IMR-90 (cell line): Measurements from ENCODE around the gene PSMC5. TPM values are rescaled to one million over a fixed set of nuclear protein-coding genes. Genes with fewer than 3 reads are reported as not detected.

Experiments
- ATAC-seq: fragments of 200-7000 bp; cut with Tn5 transposase; 2 replicates; pipeline ENCODE4 v1.9.1; 2020; ENCODE audit warnings: low read depth, mild to moderate bottlenecking, moderate library complexity
- BruUV-seq: library from RNA; stranded (reverse); fragments of 400-500 nt; replicated peaks from 2 replicates; lab custom pipeline; 2021; lab: Mats Ljungman, UMichigan
- CTCF ChIA-PET: fragments of 300-600 bp; formaldehyde crosslinking; extraction: SDS; loops from one replicate; lab custom pipeline; 2021; ENCODE audit warnings: antibody characterized with exemption; lab: Yijun Ruan, JAX
- POLR2A ChIA-PET: fragments of 300-600 bp; sonication (Branson Sonifier 250); formaldehyde crosslinking; loops from one replicate; lab custom pipeline; 2022; ENCODE audit warnings: antibody characterized with exemption; ENCODE audit not compliant: unreplicated experiment; lab: Charles Lee
- DNase-seq: peaks from one replicate; pipeline ENCODE4 v3.0.0; 2013
- H2AFZ ChIP-seq: replicated peaks from 2 replicates; pipeline ENCODE3; 2013; ENCODE audit warnings: low read length, mild to moderate bottlenecking; ENCODE audit not compliant: poor library complexity
- H2AK5ac ChIP-seq: 2 replicates; pipeline ENCODE4 v1.6.1; 2013; ENCODE audit warnings: low read depth, low read length, inconsistent platforms
- H2AK9ac ChIP-seq: replicated peaks from 2 replicates; pipeline ENCODE3; 2013; ENCODE audit warnings: mild to moderate bottlenecking, low read depth, low read length, moderate library complexity; ENCODE audit not compliant: poor library complexity
- H2BK120ac ChIP-seq: 2 replicates; pipeline ENCODE4 v1.6.1; 2013; ENCODE audit warnings: low read depth, low read length, inconsistent platforms
- H2BK15ac ChIP-seq: 3 replicates; pipeline ENCODE4 v1.6.1; 2013; ENCODE audit warnings: low read depth, low read length, inconsistent platforms
- H2BK20ac ChIP-seq: 2 replicates; pipeline ENCODE4 v1.6.1; 2013; ENCODE audit warnings: low read depth, mild to moderate bottlenecking, inconsistent platforms, low read length, moderate library complexity
- H2BK5ac ChIP-seq: 2 replicates; pipeline ENCODE4 v1.6.1; 2013; ENCODE audit warnings: mild to moderate bottlenecking, low read depth, low read length, inconsistent platforms; ENCODE audit not compliant: poor library complexity, severe bottlenecking
- H3K14ac ChIP-seq: replicated peaks from 2 replicates; pipeline ENCODE4 v1.6.1; 2013; ENCODE audit warnings: low read depth, low read length, inconsistent platforms
- H3K18ac ChIP-seq: 2 replicates; pipeline ENCODE4 v1.6.1; 2013; ENCODE audit warnings: low read depth, low read length, control low read depth
- H3K23ac ChIP-seq: 2 replicates; pipeline ENCODE4 v1.6.1; 2013; ENCODE audit warnings: low read depth, low read length, inconsistent platforms
- H3K27ac ChIP-seq: 2 replicates; pipeline ENCODE4 v1.5.1; 2013; ENCODE audit warnings: mild to moderate bottlenecking, control low read depth, low read length; ENCODE audit not compliant: insufficient read depth
- H3K27me3 ChIP-seq: 2 replicates; pipeline ENCODE4 v1.6.1; 2013; ENCODE audit warnings: low read length; ENCODE audit not compliant: control insufficient read depth, insufficient read depth
- H3K36me3 ChIP-seq: 2 replicates; pipeline ENCODE4 v1.6.1; 2013; ENCODE audit warnings: low read length, mixed read lengths; ENCODE audit not compliant: control insufficient read depth, insufficient read depth
- H3K4ac ChIP-seq: 2 replicates; pipeline ENCODE4 v1.6.1; 2013; ENCODE audit warnings: low read depth, low read length, inconsistent platforms
- H3K4me1 ChIP-seq: 2 replicates; pipeline ENCODE4 v1.6.1; 2013; ENCODE audit warnings: low read length, mixed read lengths; ENCODE audit not compliant: control insufficient read depth, insufficient read depth
- H3K4me2 ChIP-seq: 2 replicates; pipeline ENCODE4 v1.6.1; 2013; ENCODE audit warnings: low read depth, mild to moderate bottlenecking, control low read depth, low read length, moderate library complexity
- H3K4me3 ChIP-seq: 2 replicates; pipeline ENCODE4 v1.5.1; 2013; ENCODE audit warnings: low read depth, mild to moderate bottlenecking, control low read depth, low read length, moderate library complexity; ENCODE audit not compliant: insufficient read depth
- H3K56ac ChIP-seq: 2 replicates; pipeline ENCODE4 v1.6.1; 2013; ENCODE audit warnings: low read length, inconsistent platforms; ENCODE audit not compliant: insufficient read depth; ENCODE audit errors: extremely low read depth
- H3K79me1 ChIP-seq, 2 experiments: 2 replicates each; pipeline ENCODE4 v1.6.1; 2013; ENCODE audit warnings: low read length in 2 of 2, inconsistent platforms in 1 of 2, low read depth in 1 of 2
- H3K9ac ChIP-seq: 2 replicates; pipeline ENCODE4 v1.6.1; 2013; ENCODE audit warnings: low read depth, low read length, control low read depth
- H3K9me1 ChIP-seq: 2 replicates; pipeline ENCODE4 v1.6.1; 2013; ENCODE audit warnings: low read length, inconsistent platforms; ENCODE audit not compliant: insufficient read depth
- H3K9me3 ChIP-seq: 2 replicates; pipeline ENCODE4 v1.6.1; 2013; ENCODE audit warnings: low read length; ENCODE audit not compliant: control insufficient read depth, insufficient read depth
- H4K20me1 ChIP-seq: 2 replicates; pipeline ENCODE4 v1.6.1; 2013; ENCODE audit warnings: low read length, inconsistent platforms; ENCODE audit not compliant: insufficient read depth
- H4K5ac ChIP-seq: 2 replicates; pipeline ENCODE4 v1.6.1; 2013; ENCODE audit warnings: mild to moderate bottlenecking, low read depth, low read length, control low read depth
- H4K8ac ChIP-seq, 2 experiments: 2 replicates each; pipeline ENCODE4 v1.6.1; 2013; ENCODE audit warnings: low read depth in 2 of 2, low read length in 2 of 2, control low read depth in 1 of 2, inconsistent platforms in 1 of 2
- H4K91ac ChIP-seq: 2 replicates; pipeline ENCODE4 v1.6.1; 2013; ENCODE audit warnings: low read depth, low read length, inconsistent platforms; ENCODE audit not compliant: insufficient read depth
- POLR2A ChIP-seq: IDR thresholded peaks from 2 replicates; pipeline ENCODE4 v1.6.1; 2012; ENCODE audit warnings: mild to moderate bottlenecking, low read depth, low read length
- WGBS, 2 experiments: methylation state at CpG; one replicate each; pipeline versions ENCODE4 v1.1.5 to v1.1.7; 2013; ENCODE audit warnings: missing lambda C conversion rate in 2 of 2; ENCODE audit not compliant: insufficient read length in 1 of 2; ENCODE audit errors: extremely low coverage in 2 of 2; 5-methylcytosine and 5-hydroxymethylcytosine counted together
- dilution Hi-C: fragments of 300-500 bp; cut with HindIII; formaldehyde crosslinking; loops from one replicate; pipeline ENCODE4 v1.14.3; 2018; ENCODE audit warnings: low sequenced_read_pairs; ENCODE audit not compliant: unreplicated experiment
- in situ Hi-C: fragments of 300-500 bp; cut with MboI; formaldehyde crosslinking; loops from 3 replicates; pipeline ENCODE4 v1.14.3; 2019; ENCODE audit warnings: low sequenced_read_pairs, inconsistent platforms, mixed read lengths
- intact Hi-C: fragments of 100-400 bp; cut with micrococcal nuclease; formaldehyde crosslinking; loops from 2 replicates; pipeline ENCODE4 v1.10.0; 2022
- polyA plus RNA-seq, 3 experiments: library from polyadenylated mRNA; depleted of rRNA; stranded (reverse); fragments of >200 nt; gene quantifications; 2 replicates each; pipeline ENCODE4 v1.2.3, GENCODE V29; 2012; ENCODE audit warnings: low replicate concordance in 1 of 3
- total RNA-seq: library from RNA; depleted of rRNA; stranded (reverse); fragments of >200 nt; gene quantifications from 2 replicates; pipeline ENCODE4 v1.2.3, GENCODE V29; 2012

Gene PSMC5
- total and polyA plus RNA-seq, 2 of the 4 experiments (the other 2 are of a cell fraction), result 105 to 165 TPM

DNA sequence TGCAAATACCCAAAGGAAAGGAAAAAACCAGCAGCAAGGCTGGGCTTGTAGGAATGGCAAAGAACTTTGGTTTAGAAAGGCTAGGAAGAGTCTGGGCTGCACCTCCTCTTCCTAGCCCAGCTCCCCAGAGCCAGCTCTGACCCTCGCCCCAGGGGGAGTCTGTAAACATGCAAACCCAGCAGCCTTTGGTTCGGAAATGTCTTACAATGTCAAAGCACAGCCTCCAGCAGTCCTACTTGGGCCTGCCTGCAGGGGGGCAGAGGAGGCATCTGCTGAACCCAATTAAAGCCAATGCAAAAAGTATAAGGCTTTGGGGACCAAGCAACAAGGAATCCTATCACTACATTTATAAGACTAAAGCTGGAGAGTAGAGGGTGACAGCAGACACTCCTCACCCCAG lies 5.2 kb downstream of the PSMC5 start:
- Histone ChIP-seq H3K4me3 (no peak overlapping the region), H2BK5ac (no peak overlapping the region), H3K4ac (no peak overlapping the region), H2BK120ac (no peak overlapping the region), H3K14ac (no peak overlapping the region), H4K20me1 (peaks cover 44% of the 10 kb centered on the region), H2BK15ac (no peak overlapping the region), H3K4me2 (no peak overlapping the region), H3K56ac (no peak overlapping the region), H3K23ac (no peak overlapping the region), H4K91ac (no peak overlapping the region), H3K27ac (no peak overlapping the region), H3K4me1 (peaks cover 1% of the 10 kb centered on the region; the same call in 1 of the 2 replicates), H2AK9ac (no peak overlapping the region), H4K5ac (no peak overlapping the region), H3K9me1 (no peaks in the 10 kb centered on the region), H3K36me3 (peaks cover 71% of the 10 kb centered on the region), H4K8ac (no peak overlapping the region), H3K9me3 (no peaks in the 10 kb centered on the region), H2AFZ (no peak overlapping the region), H3K27me3 (no peaks in the 10 kb centered on the region), H3K79me1 (peaks cover 30 to 78% of the 10 kb centered on the region in 2 experiments), H2AK5ac (no peak overlapping the region), H3K9ac (no peak overlapping the region), H3K18ac (no peak overlapping the region), H2BK20ac (no peak overlapping the region)
- WGBS, 2 experiments, result no CpG with 5 or more reads among the region's 2 CpGs
- intact Hi-C loops, result no loop called here
- ChIA-PET POLR2A (no interaction called here), CTCF (no interaction called here)
- DNase-seq, result no peak
- dilution Hi-C loops, result no loop called here
- TF ChIP-seq POLR2A, result no peak
- no TSS peak for BruUV-seq
- ATAC-seq, result no peak
- in situ Hi-C loops, result no loop called here
